ENCODE results near the gene OFD1. TPM values are rescaled to one million over a fixed set of nuclear protein-coding genes. Genes with fewer than 3 reads are reported as not detected.

Gene OFD1
- total RNA-seq, 4 donors from 2014 or later = 13.2 to 25.1 (median 17.1) TPM

GRCh38 chrX:13793897-13794296 is 59.3 kb downstream of the OFD1 start:
- ATAC-seq (ENCODE audit: low FRiP score) = no peak
- TF ChIP-seq CTCF (IDR thresholded peaks at IDR 0.05) = no peak
- no peak for DNase-seq (ENCODE audit: low spot score)

- no peak for TF ChIP-seq CTCF (IDR thresholded peaks at IDR 0.05)
- DNase-seq (ENCODE audit: low spot score) = no peak
- no peak for ATAC-seq (ENCODE audit: low FRiP score)
Measured at GRCh38 chrX:13794417-13794816, 59.9 kb downstream of the OFD1 start.

DNA sequence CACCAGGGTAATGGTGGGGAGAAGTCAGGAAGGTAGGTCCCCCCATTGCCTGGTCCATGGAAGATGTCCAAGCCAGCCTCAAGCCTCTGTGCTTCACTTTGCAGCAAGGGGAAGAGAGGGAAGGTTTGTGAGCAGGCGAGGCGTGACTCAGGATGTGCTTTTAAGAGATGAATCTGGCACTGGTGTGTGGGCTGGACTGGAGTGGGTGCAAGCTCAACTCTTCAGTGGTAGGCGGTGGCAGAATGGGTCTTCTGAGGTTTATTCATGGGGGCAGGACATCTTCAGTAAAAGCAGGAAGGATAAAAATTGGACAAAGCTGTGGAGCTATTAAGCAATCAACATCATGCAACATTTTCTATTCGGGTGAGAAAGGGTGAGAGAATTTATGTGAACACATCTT is 63.0 kb downstream of the OFD1 start:
- no peak for DNase-seq (ENCODE audit: low spot score)
- no peak for TF ChIP-seq CTCF (IDR thresholded peaks at IDR 0.05)
- no peak for ATAC-seq (ENCODE audit: low FRiP score)

- ATAC-seq (ENCODE audit: low FRiP score) (no peak), DNase-seq (ENCODE audit: low spot score) (no peak)
- no peak for TF ChIP-seq CTCF (IDR thresholded peaks at IDR 0.05)
Measured at GRCh38 chrX:13798184-13798583, 63.6 kb downstream of the OFD1 start.

DNA sequence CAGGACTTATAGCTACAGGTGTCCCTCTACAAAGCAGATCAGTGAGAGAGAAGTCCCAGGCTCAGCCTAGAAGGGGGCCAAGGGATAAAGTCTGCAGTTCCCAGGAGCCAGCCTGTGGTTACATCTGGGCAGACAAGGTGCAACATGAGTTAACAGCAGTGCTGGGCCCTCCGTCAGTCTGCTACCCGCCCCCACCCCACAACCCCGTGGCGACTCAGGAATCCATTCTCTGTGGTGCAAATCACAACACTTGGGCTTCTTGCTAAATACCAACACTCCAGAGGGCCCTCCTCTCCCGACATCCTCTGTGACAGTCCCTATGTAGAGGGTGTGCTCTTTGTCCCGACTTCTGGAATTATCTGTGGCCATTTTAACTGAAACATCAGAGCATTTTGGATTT is 68.6 kb downstream of the OFD1 start:
- no peak for DNase-seq (ENCODE audit: low spot score)
- TF ChIP-seq CTCF (IDR thresholded peaks at IDR 0.05) = no peak

DNA sequence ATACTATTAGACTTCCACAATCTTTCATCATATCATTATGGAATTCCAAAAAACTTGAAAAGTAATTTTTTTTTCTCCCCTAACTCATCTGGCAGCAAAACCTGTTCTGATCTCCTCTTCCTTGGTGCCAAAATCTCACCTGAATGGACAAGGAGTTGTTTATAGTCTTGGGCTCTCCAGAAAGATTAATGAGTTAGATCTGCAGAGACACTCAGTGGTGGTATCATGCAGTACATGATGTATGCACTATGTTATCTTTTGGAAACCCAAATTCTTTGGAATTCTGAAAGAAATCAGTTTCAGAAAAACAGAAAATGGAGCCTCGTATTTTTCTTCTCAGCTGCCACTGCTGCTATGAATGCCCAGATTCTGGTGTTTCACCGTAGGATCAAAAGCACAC is 70.7 kb downstream of the OFD1 start:
- TF ChIP-seq CTCF (IDR thresholded peaks at IDR 0.05) = no peak
- no peak for DNase-seq (ENCODE audit: low spot score)
- ATAC-seq (ENCODE audit: low FRiP score) = no peak

More for the DNA sequence above, 68.6 kb downstream of the OFD1 start:
- no peak for ATAC-seq (ENCODE audit: low FRiP score)

GRCh38 chrX:13808293-13808692 is 73.7 kb downstream of the OFD1 start:
- TF ChIP-seq CTCF (IDR thresholded peaks at IDR 0.05) = no peak
- no peak for DNase-seq (ENCODE audit: low spot score)
- ATAC-seq (ENCODE audit: low FRiP score) = no peak
